ENCODE results near the gene TANC1.

GRCh38 chr2:159082119-159082518, 113.7 kb downstream of the TANC1 start:
- TF ChIP-seq CTCF (optimal IDR thresholded peaks at IDR 0.05 in 1 of 3, IDR thresholded peaks at IDR 0.05 in 1 of 3, conservative IDR thresholded peaks at IDR 0.05 in 1 of 3; ENCODE audit: extremely low read depth in 1 of 3, insufficient read depth in 2 of 3, low read length in 3 of 3) = no peak
- TF ChIP-seq EZH2 (IDR thresholded peaks at IDR 0.05; ENCODE audit: low read length) = no peak
